ENCODE results near the gene PAQR7. TPM values are rescaled to one million over a fixed set of nuclear protein-coding genes. Genes with fewer than 3 reads are reported as not detected.

The PAQR7 gene
- total RNA-seq, 1 experiment from 2014 or later: 6.7 TPM

DNA sequence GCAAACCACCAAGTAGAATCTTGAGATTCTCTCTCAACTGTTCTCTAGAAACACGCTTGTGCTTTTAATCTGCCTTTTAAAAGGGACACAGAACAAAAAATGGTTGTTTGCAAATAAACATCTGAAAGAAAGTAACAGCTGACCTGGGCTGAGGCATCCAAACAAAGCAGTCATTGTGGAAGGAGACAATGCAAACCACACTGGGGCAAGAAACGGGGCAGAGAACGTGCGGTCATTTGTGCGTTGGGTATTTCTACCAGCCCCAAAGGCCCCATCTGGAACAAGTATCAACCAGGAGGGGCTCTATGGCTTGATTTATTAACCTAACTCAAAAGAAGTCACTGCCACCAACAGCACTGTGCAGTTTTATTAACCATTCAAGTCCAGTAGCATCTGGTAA is 24.7 kb upstream of the PAQR7 start (continued):
- TF ChIP-seq, protein P1, sequence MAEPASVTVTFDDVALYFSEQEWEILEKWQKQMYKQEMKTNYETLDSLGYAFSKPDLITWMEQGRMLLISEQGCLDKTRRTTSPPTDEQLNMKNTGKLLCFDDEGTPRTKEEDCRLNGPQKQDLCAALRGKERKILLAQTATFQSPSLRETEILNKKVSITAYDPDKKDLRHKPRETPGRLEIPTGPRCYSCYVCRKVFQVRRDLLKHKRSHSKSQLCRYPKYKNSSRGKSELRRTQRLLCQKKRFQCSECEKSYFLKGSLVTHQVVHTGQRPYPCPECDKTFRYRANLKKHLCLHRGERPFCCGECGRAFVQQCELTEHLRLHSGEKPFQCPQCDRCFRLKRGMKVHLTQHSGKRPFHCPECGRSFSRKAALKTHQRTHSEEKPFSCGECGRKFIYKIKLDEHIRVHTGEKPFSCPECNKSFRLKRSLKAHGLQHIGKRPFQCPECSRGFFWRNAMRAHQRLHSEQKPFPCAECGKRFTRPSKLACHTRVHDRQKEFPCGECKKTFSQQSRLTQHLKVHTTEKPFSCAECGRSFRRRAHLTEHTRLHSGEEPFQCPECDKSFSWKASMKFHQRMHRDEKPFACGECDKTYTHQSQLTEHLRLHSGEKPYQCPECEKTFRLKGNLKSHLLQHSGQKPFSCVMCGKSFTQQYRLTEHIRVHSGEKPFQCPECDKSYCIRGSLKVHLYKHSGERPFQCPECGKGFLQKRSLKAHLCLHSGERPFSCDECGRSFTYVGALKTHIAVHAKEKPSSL (CRISPR knock-in tag; conservative IDR thresholded peaks at IDR 0.05): no peak
- TF ChIP-seq RELA (CRISPR knock-in tag; IDR thresholded peaks at IDR 0.05; ENCODE audit: borderline replicate concordance) (no peak), CTCF (IDR thresholded peaks at IDR 0.05) (no peak), ERG (CRISPR knock-in tag; IDR thresholded peaks at IDR 0.05) (no peak), KAT7 (CRISPR knock-in tag; IDR thresholded peaks at IDR 0.05; ENCODE audit: borderline replicate concordance) (no peak), GABPB1 (CRISPR knock-in tag; IDR thresholded peaks at IDR 0.05) (no peak), ATF2 (CRISPR knock-in tag; IDR thresholded peaks at IDR 0.05; ENCODE audit: borderline replicate concordance, low read depth) (no peak)
- TF ChIP-seq, protein P2, sequence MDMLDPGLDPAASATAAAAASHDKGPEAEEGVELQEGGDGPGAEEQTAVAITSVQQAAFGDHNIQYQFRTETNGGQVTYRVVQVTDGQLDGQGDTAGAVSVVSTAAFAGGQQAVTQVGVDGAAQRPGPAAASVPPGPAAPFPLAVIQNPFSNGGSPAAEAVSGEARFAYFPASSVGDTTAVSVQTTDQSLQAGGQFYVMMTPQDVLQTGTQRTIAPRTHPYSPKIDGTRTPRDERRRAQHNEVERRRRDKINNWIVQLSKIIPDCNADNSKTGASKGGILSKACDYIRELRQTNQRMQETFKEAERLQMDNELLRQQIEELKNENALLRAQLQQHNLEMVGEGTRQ (CRISPR knock-in tag; IDR thresholded peaks at IDR 0.05): no peak

- Mint-ChIP-seq H3K4me1 (peaks cover 18% of the 10 kb centered on the region), H3K4me3 (no peak overlapping the region), H3K9me3 (no peaks in the 10 kb centered on the region), H3K27ac (no peak overlapping the region), H3K27me3 (ENCODE audit: low read depth) (no peaks in the 10 kb centered on the region), H3K36me3 (peaks cover 61% of the 10 kb centered on the region)
- POLR2A ChIA-PET: no interaction called here
- ATAC-seq (no peak), DNase-seq (ENCODE audit: low spot score) (no peak)
- CTCF ChIA-PET: no interaction called here
- TF ChIP-seq CREB1 (CRISPR knock-in tag; IDR thresholded peaks at IDR 0.05): no peak
- TF ChIP-seq, protein P3, sequence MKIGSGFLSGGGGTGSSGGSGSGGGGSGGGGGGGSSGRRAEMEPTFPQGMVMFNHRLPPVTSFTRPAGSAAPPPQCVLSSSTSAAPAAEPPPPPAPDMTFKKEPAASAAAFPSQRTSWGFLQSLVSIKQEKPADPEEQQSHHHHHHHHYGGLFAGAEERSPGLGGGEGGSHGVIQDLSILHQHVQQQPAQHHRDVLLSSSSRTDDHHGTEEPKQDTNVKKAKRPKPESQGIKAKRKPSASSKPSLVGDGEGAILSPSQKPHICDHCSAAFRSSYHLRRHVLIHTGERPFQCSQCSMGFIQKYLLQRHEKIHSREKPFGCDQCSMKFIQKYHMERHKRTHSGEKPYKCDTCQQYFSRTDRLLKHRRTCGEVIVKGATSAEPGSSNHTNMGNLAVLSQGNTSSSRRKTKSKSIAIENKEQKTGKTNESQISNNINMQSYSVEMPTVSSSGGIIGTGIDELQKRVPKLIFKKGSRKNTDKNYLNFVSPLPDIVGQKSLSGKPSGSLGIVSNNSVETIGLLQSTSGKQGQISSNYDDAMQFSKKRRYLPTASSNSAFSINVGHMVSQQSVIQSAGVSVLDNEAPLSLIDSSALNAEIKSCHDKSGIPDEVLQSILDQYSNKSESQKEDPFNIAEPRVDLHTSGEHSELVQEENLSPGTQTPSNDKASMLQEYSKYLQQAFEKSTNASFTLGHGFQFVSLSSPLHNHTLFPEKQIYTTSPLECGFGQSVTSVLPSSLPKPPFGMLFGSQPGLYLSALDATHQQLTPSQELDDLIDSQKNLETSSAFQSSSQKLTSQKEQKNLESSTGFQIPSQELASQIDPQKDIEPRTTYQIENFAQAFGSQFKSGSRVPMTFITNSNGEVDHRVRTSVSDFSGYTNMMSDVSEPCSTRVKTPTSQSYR (CRISPR knock-in tag; IDR thresholded peaks at IDR 0.05): no peak
- no peak for TF ChIP-seq IRF2 (CRISPR knock-in tag; IDR thresholded peaks at IDR 0.05; ENCODE audit: borderline replicate concordance, low read depth)
- no peak for TF ChIP-seq FOXP4 (CRISPR knock-in tag; IDR thresholded peaks at IDR 0.05)
- TF ChIP-seq, protein P4, sequence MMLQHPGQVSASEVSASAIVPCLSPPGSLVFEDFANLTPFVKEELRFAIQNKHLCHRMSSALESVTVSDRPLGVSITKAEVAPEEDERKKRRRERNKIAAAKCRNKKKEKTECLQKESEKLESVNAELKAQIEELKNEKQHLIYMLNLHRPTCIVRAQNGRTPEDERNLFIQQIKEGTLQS (CRISPR knock-in tag; conservative IDR thresholded peaks at IDR 0.05): no peak
- no peak for TF ChIP-seq SMAD3 (CRISPR knock-in tag; IDR thresholded peaks at IDR 0.05; ENCODE audit: borderline replicate concordance)
- TF ChIP-seq IRF1 (CRISPR knock-in tag; IDR thresholded peaks at IDR 0.05): no peak
- no peak for TF ChIP-seq ATF6 (CRISPR knock-in tag; IDR thresholded peaks at IDR 0.05)
- TF ChIP-seq ZNF423 (CRISPR knock-in tag; IDR thresholded peaks at IDR 0.05): no peak
- TF ChIP-seq ZNF219 (CRISPR knock-in tag; IDR thresholded peaks at IDR 0.05; ENCODE audit: borderline replicate concordance): no peak
- no peak for TF ChIP-seq ERG (CRISPR knock-in tag; IDR thresholded peaks at IDR 0.05)
- TF ChIP-seq KAT7 (CRISPR knock-in tag; IDR thresholded peaks at IDR 0.05; ENCODE audit: borderline replicate concordance): no peak
Measured at GRCh38 chr1:25899792-25900191, 24.3 kb upstream of the PAQR7 start.

All from WTC11 (cell line).